ENCODE data around the gene NEK6.

Gene NEK6

DNA sequence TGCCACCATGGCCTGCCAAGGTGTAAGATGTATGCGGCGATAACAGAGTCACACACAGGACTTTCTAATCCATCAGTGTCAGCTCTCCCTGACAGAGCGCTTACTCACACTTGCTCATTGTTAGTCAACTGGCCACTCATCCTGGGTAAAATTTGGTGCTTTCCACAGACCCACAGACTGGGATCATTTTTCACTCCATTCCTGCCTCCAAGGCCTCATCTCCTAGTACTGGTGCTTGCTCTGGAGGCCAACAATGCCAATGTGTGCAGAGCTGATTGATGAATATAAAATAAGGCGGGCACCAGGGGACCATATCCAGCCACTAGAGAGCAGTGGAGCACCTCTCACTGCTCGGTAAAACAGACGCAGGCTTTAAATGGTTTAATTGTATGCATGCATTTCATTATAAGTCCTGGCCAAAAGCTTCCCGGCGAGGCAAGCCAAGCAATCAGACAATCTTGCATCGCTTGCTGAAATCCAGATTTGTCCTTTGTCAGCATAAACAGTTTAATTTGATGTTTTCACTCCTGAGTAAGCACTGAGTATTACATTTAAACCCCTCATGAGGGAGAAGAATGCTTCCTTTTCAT lies 135.2 kb downstream of the NEK6 start:
- Mint-ChIP-seq H3K4me3 (no peak overlapping the region), H3K27me3 (ENCODE audit: low read depth) (peaks cover 3% of the 10 kb centered on the region), H3K36me3 (ENCODE audit: low read depth) (peaks cover 13% of the 10 kb centered on the region), H3K9me3 (no peaks in the 10 kb centered on the region), H3K4me1 (peaks cover 43% of the 10 kb centered on the region), H3K27ac (no peak overlapping the region)
- TF ChIP-seq CTCF (IDR thresholded peaks at IDR 0.05; ENCODE audit: unreplicated experiment in 3 of 3), result peak in 2 of 3 experiments; percentile 29 to 30

DNA sequence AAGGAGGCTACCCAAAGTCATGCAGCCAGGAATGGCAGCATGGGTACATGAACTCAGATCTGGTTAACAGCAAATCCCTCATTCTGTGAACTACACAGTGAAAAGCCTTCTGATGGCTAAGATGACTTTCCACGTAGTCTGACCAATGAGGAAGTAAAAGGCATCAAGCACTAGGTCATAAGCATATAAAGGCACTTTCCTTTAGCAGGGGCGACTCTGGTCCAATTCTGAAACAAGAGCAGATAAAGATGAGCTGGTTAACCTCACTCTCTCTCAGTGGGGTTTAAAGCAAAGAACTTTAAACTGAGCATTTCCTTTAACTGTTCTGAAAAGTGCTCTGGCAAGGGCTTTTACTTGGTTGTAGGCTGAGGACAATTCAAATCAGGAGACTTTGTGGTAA lies 136.4 kb downstream of the NEK6 start:
- no peaks in the 10 kb centered on the region for H3K9me3 Mint-ChIP-seq
- H3K4me3 Mint-ChIP-seq, result no peak overlapping the region
- H3K27ac Mint-ChIP-seq, result no peak overlapping the region
- H3K4me1 Mint-ChIP-seq, result peaks cover 37% of the 10 kb centered on the region
- H3K27me3 Mint-ChIP-seq (ENCODE audit: low read depth), result peaks cover 3% of the 10 kb centered on the region
- TF ChIP-seq CTCF (IDR thresholded peaks at IDR 0.05; ENCODE audit: unreplicated experiment in 3 of 3), result no peak
- peaks cover 16% of the 10 kb centered on the region for H3K36me3 Mint-ChIP-seq (ENCODE audit: low read depth)

GRCh38 chr9:124394596-124394995 lies 136.8 kb downstream of the NEK6 start:
- Mint-ChIP-seq H3K27me3 (ENCODE audit: low read depth) (peaks cover 3% of the 10 kb centered on the region), H3K4me1 (peaks cover 37% of the 10 kb centered on the region), H3K27ac (no peak overlapping the region), H3K4me3 (no peak overlapping the region), H3K36me3 (ENCODE audit: low read depth) (peaks cover 18% of the 10 kb centered on the region), H3K9me3 (no peaks in the 10 kb centered on the region)
- no peak for TF ChIP-seq CTCF (IDR thresholded peaks at IDR 0.05; ENCODE audit: unreplicated experiment in 3 of 3)

- peaks cover 39% of the 10 kb centered on the region for H3K4me1 Mint-ChIP-seq
- H3K4me3 Mint-ChIP-seq, result no peak overlapping the region
- no peaks in the 10 kb centered on the region for H3K9me3 Mint-ChIP-seq
- H3K27me3 Mint-ChIP-seq (ENCODE audit: low read depth), result peaks cover 3% of the 10 kb centered on the region
- no peak overlapping the region for H3K27ac Mint-ChIP-seq
- H3K36me3 Mint-ChIP-seq (ENCODE audit: low read depth), result peaks cover 22% of the 10 kb centered on the region
- TF ChIP-seq CTCF (IDR thresholded peaks at IDR 0.05; ENCODE audit: unreplicated experiment in 3 of 3), result no peak
Measured at GRCh38 chr9:124395826-124396225, 138.1 kb downstream of the NEK6 start.

- Mint-ChIP-seq H3K36me3 (ENCODE audit: low read depth) (peaks cover 29% of the 10 kb centered on the region), H3K27me3 (ENCODE audit: low read depth) (no peaks in the 10 kb centered on the region), H3K4me3 (no peak overlapping the region), H3K9me3 (no peaks in the 10 kb centered on the region), H3K27ac (no peak overlapping the region), H3K4me1 (peaks cover 31% of the 10 kb centered on the region)
- TF ChIP-seq CTCF (IDR thresholded peaks at IDR 0.05; ENCODE audit: unreplicated experiment in 3 of 3), result no peak
Measured at GRCh38 chr9:124398191-124398935, 140.6 kb downstream of the NEK6 start.
